HG02973 (cell line): ENCODE results near the gene MDM4.
A peak's percentile ranks its signal among the peaks of the same experiment; 100 is the strongest.
"Not testable (repeated sequence)": the region's sequence is repeated elsewhere in the genome, so short reads cannot be mapped to it uniquely, and the experiment has no call there.

Experiments used
- ATAC-seq: cut with Tn5 transposase; IDR thresholded peaks from one replicate; pipeline ENCODE4 v1.9.1; 2021; ENCODE audit warnings: moderate library complexity; ENCODE audit not compliant: unreplicated experiment

MDM4 gene

GRCh38 chr1:204516180-204516879, at the start of gene MDM4:
MDM4 (plus strand) TSS chr1:204516406; CDS start chr1:204525519, 9,113 bp downstream.
- peak; percentile 68 for ATAC-seq

GRCh38 chr1:204466416-204467405, 49.5 kb upstream of the MDM4 start:
- peak; percentile 2 for ATAC-seq

- ATAC-seq: no peak
Observed at GRCh38 chr1:204468206-204468605, 48.0 kb upstream of the MDM4 start.

GRCh38 chr1:204468766-204469302, 47.4 kb upstream of the MDM4 start:
- ATAC-seq: no peak

GRCh38 chr1:204469304-204469703, 46.9 kb upstream of the MDM4 start:
- no peak for ATAC-seq

GRCh38 chr1:204471687-204472086, 44.5 kb upstream of the MDM4 start:
- ATAC-seq: no peak

GRCh38 chr1:204472660-204473059, 43.5 kb upstream of the MDM4 start:
- no peak for ATAC-seq

GRCh38 chr1:204473400-204473965, 42.7 kb upstream of the MDM4 start:
- ATAC-seq: no peak

- ATAC-seq: no peak
Observed at GRCh38 chr1:204475656-204476432, 40.4 kb upstream of the MDM4 start.

GRCh38 chr1:204476563-204476962, 39.6 kb upstream of the MDM4 start:
- no peak for ATAC-seq

- no peak for ATAC-seq
Observed at GRCh38 chr1:204477036-204477740, 39.0 kb upstream of the MDM4 start.

GRCh38 chr1:204478172-204478899, 37.9 kb upstream of the MDM4 start:
- no peak for ATAC-seq

GRCh38 chr1:204478921-204479320, 37.3 kb upstream of the MDM4 start:
- ATAC-seq: no peak

GRCh38 chr1:204479387-204480136, 36.6 kb upstream of the MDM4 start:
- ATAC-seq: no peak

GRCh38 chr1:204480515-204480914, 35.7 kb upstream of the MDM4 start:
- peak; percentile 54 for ATAC-seq

GRCh38 chr1:204483791-204484190, 32.4 kb upstream of the MDM4 start:
- ATAC-seq: no peak

GRCh38 chr1:204486513-204487255, 29.5 kb upstream of the MDM4 start:
- not testable (repeated sequence) for ATAC-seq

- ATAC-seq: no peak
Observed at GRCh38 chr1:204487256-204487615, 29.0 kb upstream of the MDM4 start.
